GM18507 (cell line): ENCODE measurements around the gene TYW5.
"Not testable (repeated sequence)": the region's sequence is repeated elsewhere in the genome, so short reads cannot be mapped to it uniquely, and the experiment has no call there.

Experiments
- DNase-seq: peaks from one replicate; pipeline ENCODE4 v3.0.0; 2011; ENCODE audit warnings: low read depth; ENCODE audit not compliant: insufficient read length; ENCODE audit errors: extremely low spot score
- FAIRE-seq: peaks from 2 replicates; lab custom pipeline; 2011; peaks lifted over from hg19 to GRCh38; lab: Jason Lieb, UNC

The TYW5 gene

GRCh38 chr2:199928226-199928625, 27.1 kb downstream of the TYW5 start:
- DNase-seq (no peak), FAIRE-seq (no peak)

- FAIRE-seq (no peak), DNase-seq (no peak)
Observed at GRCh38 chr2:199926806-199927205, 28.5 kb downstream of the TYW5 start.

GRCh38 chr2:199923924-199924323, 31.4 kb downstream of the TYW5 start:
- no peak for FAIRE-seq
- no peak for DNase-seq

GRCh38 chr2:199922856-199923255, 32.4 kb downstream of the TYW5 start:
- FAIRE-seq: no peak
- DNase-seq: no peak

GRCh38 chr2:199916980-199917379, 38.3 kb downstream of the TYW5 start:
- FAIRE-seq (no peak), DNase-seq (no peak)

GRCh38 chr2:199914372-199914958, 40.8 kb downstream of the TYW5 start:
- FAIRE-seq: no peak
- no peak for DNase-seq

GRCh38 chr2:199912553-199913114, 42.7 kb downstream of the TYW5 start:
- FAIRE-seq, DNase-seq: not testable (repeated sequence)

GRCh38 chr2:199911877-199912161, 43.5 kb downstream of the TYW5 start:
- DNase-seq (no peak), FAIRE-seq (no peak)

- FAIRE-seq (peak; percentile 98), DNase-seq (peak; percentile 84)
Observed at GRCh38 chr2:199911052-199911876, 44.0 kb downstream of the TYW5 start, which contains the start of gene C2orf69. TSS of gene C2orf69 (plus strand) at chr2:199911293. CDS start at chr2:199911439, 146 bp downstream.

GRCh38 chr2:199910338-199911051, 44.8 kb downstream of the TYW5 start:
- FAIRE-seq: no peak
- no peak for DNase-seq

GRCh38 chr2:199907008-199907714, 48.1 kb downstream of the TYW5 start:
- FAIRE-seq: peak; percentile 62

GRCh38 chr2:199903111-199903510, 52.2 kb downstream of the TYW5 start:
- FAIRE-seq: no peak
- DNase-seq: no peak

More at GRCh38 chr2:199907008-199907714, 48.1 kb downstream of the TYW5 start:
- no peak for DNase-seq

- DNase-seq (no peak), FAIRE-seq (no peak)
Observed at GRCh38 chr2:199902486-199903110, 52.7 kb downstream of the TYW5 start.

- FAIRE-seq (no peak), DNase-seq (no peak)
Observed at GRCh38 chr2:199901942-199902341, 53.3 kb downstream of the TYW5 start.

GRCh38 chr2:199896617-199897016, 58.7 kb downstream of the TYW5 start:
- FAIRE-seq (no peak), DNase-seq (no peak)

GRCh38 chr2:199895406-199895805, 59.9 kb downstream of the TYW5 start:
- FAIRE-seq (no peak), DNase-seq (no peak)

- no peak for FAIRE-seq
Observed at GRCh38 chr2:199883474-199884212, 71.6 kb downstream of the TYW5 start.

GRCh38 chr2:199882667-199883066, 72.6 kb downstream of the TYW5 start:
- no peak for FAIRE-seq
- no peak for DNase-seq

More at GRCh38 chr2:199883474-199884212, 71.6 kb downstream of the TYW5 start:
- no peak for DNase-seq
